Endothelial cell of umbilical vein (primary cell): Measurements from ENCODE around the gene CLEC4D.

Experiments
- EZH2 ChIP-seq: IDR thresholded peaks from 2 replicates; pipeline ENCODE4 v1.6.1; 2012; ENCODE audit warnings: borderline replicate concordance, low read depth, mild to moderate bottlenecking, moderate library complexity, low read length, inconsistent platforms; ENCODE audit not compliant: severe bottlenecking
- JUN ChIP-seq: IDR thresholded peaks from 2 replicates; pipeline ENCODE4 v1.6.1; 2011; ENCODE audit warnings: borderline replicate concordance, low read depth; ENCODE audit not compliant: insufficient read length, insufficient read depth
- POLR2A ChIP-seq: IDR thresholded peaks from 2 replicates; pipeline ENCODE4 v1.6.1; 2012; ENCODE audit warnings: low read depth, mild to moderate bottlenecking, control low read depth, low read length
- TF ChIP-seq, protein P1 (sequence below), 2 donors: IDR thresholded peaks; 1 replicate in 1 of 2; 2 replicates in 1 of 2; pipeline ENCODE4 v1.5.1; 2011; ENCODE audit warnings: low read length in 2 of 2, mild to moderate bottlenecking in 2 of 2, moderate library complexity in 2 of 2, control low read depth in 1 of 2, inconsistent platforms in 1 of 2, low read depth in 1 of 2; ENCODE audit not compliant: insufficient read depth in 1 of 2; ENCODE audit errors: extremely low read depth in 1 of 2

- TF ChIP-seq, protein P1, sequence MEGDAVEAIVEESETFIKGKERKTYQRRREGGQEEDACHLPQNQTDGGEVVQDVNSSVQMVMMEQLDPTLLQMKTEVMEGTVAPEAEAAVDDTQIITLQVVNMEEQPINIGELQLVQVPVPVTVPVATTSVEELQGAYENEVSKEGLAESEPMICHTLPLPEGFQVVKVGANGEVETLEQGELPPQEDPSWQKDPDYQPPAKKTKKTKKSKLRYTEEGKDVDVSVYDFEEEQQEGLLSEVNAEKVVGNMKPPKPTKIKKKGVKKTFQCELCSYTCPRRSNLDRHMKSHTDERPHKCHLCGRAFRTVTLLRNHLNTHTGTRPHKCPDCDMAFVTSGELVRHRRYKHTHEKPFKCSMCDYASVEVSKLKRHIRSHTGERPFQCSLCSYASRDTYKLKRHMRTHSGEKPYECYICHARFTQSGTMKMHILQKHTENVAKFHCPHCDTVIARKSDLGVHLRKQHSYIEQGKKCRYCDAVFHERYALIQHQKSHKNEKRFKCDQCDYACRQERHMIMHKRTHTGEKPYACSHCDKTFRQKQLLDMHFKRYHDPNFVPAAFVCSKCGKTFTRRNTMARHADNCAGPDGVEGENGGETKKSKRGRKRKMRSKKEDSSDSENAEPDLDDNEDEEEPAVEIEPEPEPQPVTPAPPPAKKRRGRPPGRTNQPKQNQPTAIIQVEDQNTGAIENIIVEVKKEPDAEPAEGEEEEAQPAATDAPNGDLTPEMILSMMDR (IDR thresholded peaks at IDR 0.05; ENCODE audit: extremely low read depth in 1 of 2, insufficient read depth in 1 of 2, low read depth in 1 of 2, low read length in 2 of 2): no peak
- no peak for TF ChIP-seq JUN
- no peak for TF ChIP-seq POLR2A
- TF ChIP-seq EZH2: no peak
Observed at GRCh38 chr12:8566525-8566924, 53.2 kb downstream of the CLEC4D start.
